Posterior vena cava (tissue), 2 donors: ENCODE data around the gene HYAL1. TPM values are rescaled to one million over a fixed set of nuclear protein-coding genes. Genes with fewer than 3 reads are reported as not detected.

Experiments used
- DNase-seq: peaks from one replicate; pipeline ENCODE4 v3.0.0-alpha.2; 2020; ENCODE audit warnings: low spot score
- intact Hi-C, 2 donors: fragments of 100-400 bp; cut with DNase I; formaldehyde crosslinking; loops; one replicate each; pipeline versions ENCODE4 v1.14.1 to v1.14.2; 2022 to 2023
- long read RNA-seq, 2 donors: library from polyadenylated mRNA; unstranded; transcript quantifications; one replicate each; pipeline ENCODE4 v2.0.0, GENCODE V29; 2020 to 2021
- total RNA-seq, 2 donors: library from RNA; stranded (reverse); fragmentation: NEBNext Ultra II Directional; extraction: Animal tissue kit (Norgen Biotek cat#: 25700); gene quantifications; one replicate each; pipeline ENCODE4 v1.2.1, GENCODE V29; 2021
- donor health status: DM: yes; HTN: yes; CAD: no.
- donor health status: DM: yes; HTN: yes; CAD: no.

The HYAL1 gene
- total RNA-seq: 10 to 100 TPM; 10.6 to 11.7 TPM
- long read RNA-seq, donor 1, partial matches to known transcripts: 2 of 5 reads
- long read RNA-seq, donor 1, other reads (novel, unspliced or antisense): 0 of 5 reads
- long read RNA-seq, donor 2, transcript HYAL1-201 (3 exons, 2,517 nt): major isoform, 11 of 16 reads
- long read RNA-seq, donor 2, partial matches to known transcripts: 3 of 16 reads
- long read RNA-seq, donor 2, other reads (novel, unspliced or antisense): 1 of 16 reads

- DNase-seq: peak; percentile 89
Observed at GRCh38 chr3:50303013-50303815, at the start of gene HYAL1. Gene HYAL1, minus strand, starts transcription at chr3:50303574. Its CDS starts 618 bp downstream, at chr3:50302956.

GRCh38 chr3:50352781-50353180 lies 49.4 kb upstream of the HYAL1 start:
- no peak for DNase-seq
- intact Hi-C loops: loop anchor here in 1 of 2 donors (1.0 kb wide), 1 partner anchor 30 kb away; the partner anchor contains the start of gene HYAL2

More at GRCh38 chr3:50303013-50303815, at the start of gene HYAL1:
- intact Hi-C loops: no loop called here

- intact Hi-C loops: no loop called here
- no peak for DNase-seq
Observed at GRCh38 chr3:50351323-50351697, 47.9 kb upstream of the HYAL1 start.

- intact Hi-C loops: no loop called here
- DNase-seq: peak; percentile 99
Observed at GRCh38 chr3:50350527-50351322, 47.4 kb upstream of the HYAL1 start, which contains the start of the genes CYB561D2 and NPRL2. Gene CYB561D2, plus strand, starts transcription at chr3:50350862. Its CDS starts 572 bp downstream, at chr3:50351434. Gene NPRL2, minus strand, starts transcription at chr3:50350775. Its CDS starts 123 bp downstream, at chr3:50350652.

GRCh38 chr3:50350213-50350526 lies 46.8 kb upstream of the HYAL1 start:
- intact Hi-C loops: no loop called here
- no peak for DNase-seq

GRCh38 chr3:50347187-50347813 lies 43.9 kb upstream of the HYAL1 start:
- intact Hi-C loops: loop anchor here in 1 of 2 donors (5.0 kb wide), 1 partner anchor 195 kb away; no protein-coding TSS in a partner anchor
- no peak for DNase-seq

GRCh38 chr3:50345586-50346234 lies 42.3 kb upstream of the HYAL1 start, which contains the start of gene ZMYND10:
Gene ZMYND10, minus strand, starts transcription at chr3:50345732. Its CDS starts 153 bp downstream, at chr3:50345579.
- intact Hi-C loops: loop anchor here in 1 of 2 donors (5.0 kb wide), 1 partner anchor 197 kb away; no protein-coding TSS in a partner anchor
- DNase-seq: peak; percentile 92

GRCh38 chr3:50345008-50345407 lies 41.6 kb upstream of the HYAL1 start:
- intact Hi-C loops: loop anchor here in 1 of 2 donors (5.0 kb wide), 1 partner anchor 197 kb away; no protein-coding TSS in a partner anchor
- DNase-seq: no peak

GRCh38 chr3:50342813-50343633 lies 39.6 kb upstream of the HYAL1 start:
- no peak for DNase-seq
- intact Hi-C loops: no loop called here

- intact Hi-C loops: no loop called here
- no peak for DNase-seq
Observed at GRCh38 chr3:50341996-50342650, 38.7 kb upstream of the HYAL1 start.

GRCh38 chr3:50341537-50341936 lies 38.2 kb upstream of the HYAL1 start:
- intact Hi-C loops: no loop called here
- DNase-seq: no peak

- peak; percentile 95 for DNase-seq
- intact Hi-C loops: no loop called here
Observed at GRCh38 chr3:50340448-50341329, 37.3 kb upstream of the HYAL1 start, which contains the start of gene RASSF1. Gene RASSF1, minus strand, starts transcription at chr3:50340836. Its CDS starts 31 bp downstream, at chr3:50340805.

- intact Hi-C loops: no loop called here
- no peak for DNase-seq
Observed at GRCh38 chr3:50340147-50340447, 36.7 kb upstream of the HYAL1 start.

- no peak for DNase-seq
- intact Hi-C loops: loop anchor here in 1 of 2 donors (10.0 kb wide), 1 partner anchor 1715 kb away; the partner anchor contains the start of gene DUSP7
Observed at GRCh38 chr3:50339485-50340146, 36.2 kb upstream of the HYAL1 start.

- no peak for DNase-seq
- intact Hi-C loops: loop anchor here in 1 of 2 donors (10.0 kb wide), 1 partner anchor 1716 kb away; the partner anchor contains the start of gene DUSP7
Observed at GRCh38 chr3:50338965-50339364, 35.6 kb upstream of the HYAL1 start.
